Neuronal stem cell (in vitro differentiated cells): ENCODE results near the gene RBM18.

Experiments
- DNase-seq: peaks from one replicate; pipeline ENCODE4 v3.0.0-alpha.2; 2013; ENCODE audit warnings: low spot score
- H2AFZ ChIP-seq: one replicate; pipeline ENCODE4 v1.6.1; 2013; ENCODE audit warnings: mild to moderate bottlenecking, low read length, inconsistent platforms
- H2AK5ac ChIP-seq: 2 replicates; pipeline ENCODE4 v1.6.1; 2013; ENCODE audit warnings: low read depth, mild to moderate bottlenecking, inconsistent platforms, low read length, moderate library complexity, mixed read lengths
- H2BK120ac ChIP-seq: 2 replicates; pipeline ENCODE4 v1.6.1; 2013; ENCODE audit warnings: low read depth, mild to moderate bottlenecking, inconsistent platforms, low read length, moderate library complexity, mixed read lengths
- H2BK12ac ChIP-seq: one replicate; pipeline ENCODE4 v1.6.1; 2013; ENCODE audit warnings: low read length, inconsistent platforms
- H2BK15ac ChIP-seq: 2 replicates; pipeline ENCODE4 v1.6.1; 2013; ENCODE audit warnings: mild to moderate bottlenecking, low read length, inconsistent platforms, mixed read lengths
- H2BK5ac ChIP-seq: one replicate; pipeline ENCODE4 v1.6.1; 2013; ENCODE audit warnings: inconsistent platforms, mild to moderate bottlenecking, low read length, moderate library complexity
- H3K14ac ChIP-seq: one replicate; pipeline ENCODE4 v1.6.1; 2013; ENCODE audit warnings: low read length, inconsistent platforms
- H3K18ac ChIP-seq: 2 replicates; pipeline ENCODE4 v1.6.1; 2013; ENCODE audit warnings: low read length, inconsistent platforms
- H3K23ac ChIP-seq: 2 replicates; pipeline ENCODE4 v1.6.1; 2013; ENCODE audit warnings: low read depth, mild to moderate bottlenecking, mixed read lengths, low read length, inconsistent platforms; ENCODE audit not compliant: poor library complexity
- H3K27ac ChIP-seq: replicated peaks from 3 replicates; pipeline ENCODE4 v1.5.1; 2013; ENCODE audit warnings: low read length, inconsistent platforms
- H3K27me3 ChIP-seq, 3 experiments: 2 replicates each; pipeline ENCODE4 v1.6.1; 2013; ENCODE audit warnings: low read length in 3 of 3, mild to moderate bottlenecking in 2 of 3, inconsistent platforms in 1 of 3, low read depth in 1 of 3, mixed read lengths in 1 of 3, moderate library complexity in 1 of 3; ENCODE audit not compliant: control insufficient read depth in 3 of 3, insufficient read depth in 3 of 3
- H3K36me3 ChIP-seq, 2 donors: replicated peaks in 1 of 2; 2 replicates each; pipeline ENCODE4 v1.6.1; 2013; ENCODE audit warnings: low read length in 2 of 2; ENCODE audit not compliant: control insufficient read depth in 2 of 2, insufficient read depth in 2 of 2
- H3K4ac ChIP-seq: 2 replicates; pipeline ENCODE4 v1.6.1; 2013; ENCODE audit warnings: inconsistent platforms, mild to moderate bottlenecking, low read length, moderate library complexity
- H3K4me1 ChIP-seq, 2 donors: 1 replicate in 1 of 2; 2 replicates in 1 of 2; pipeline ENCODE4 v1.6.1; 2013; ENCODE audit warnings: low read length in 2 of 2, low read depth in 1 of 2; ENCODE audit not compliant: control insufficient read depth in 2 of 2, insufficient read depth in 1 of 2
- H3K4me2 ChIP-seq: one replicate; pipeline ENCODE4 v1.6.1; 2013; ENCODE audit warnings: mild to moderate bottlenecking, low read length, inconsistent platforms; ENCODE audit not compliant: insufficient read depth, poor library complexity, severe bottlenecking
- H3K4me3 ChIP-seq, 2 donors: 2 replicates each; pipeline ENCODE4 v1.5.1; 2013; ENCODE audit warnings: low read length in 2 of 2, mild to moderate bottlenecking in 2 of 2, inconsistent platforms in 1 of 2, moderate library complexity in 1 of 2
- H3K79me1 ChIP-seq: one replicate; pipeline ENCODE4 v1.6.1; 2013; ENCODE audit warnings: low read depth, mild to moderate bottlenecking, inconsistent platforms, low read length, moderate library complexity
- H3K9ac ChIP-seq: one replicate; pipeline ENCODE4 v1.6.1; 2013; ENCODE audit warnings: mild to moderate bottlenecking, low read depth, low read length, inconsistent platforms; ENCODE audit not compliant: poor library complexity
- H3K9me3 ChIP-seq, 2 donors: replicated peaks in 1 of 2; 2 replicates each; pipeline versions ENCODE3 to v1.6.1; 2013; ENCODE audit warnings: low read length in 2 of 2, mild to moderate bottlenecking in 2 of 2, inconsistent platforms in 1 of 2, low read depth in 1 of 2, mixed read lengths in 1 of 2, moderate library complexity in 1 of 2; ENCODE audit not compliant: control insufficient read depth in 2 of 2, insufficient read depth in 1 of 2
- H4K8ac ChIP-seq: one replicate; pipeline ENCODE4 v1.6.1; 2013; ENCODE audit warnings: low read depth, mild to moderate bottlenecking, inconsistent platforms, low read length, moderate library complexity
- H4K91ac ChIP-seq: one replicate; pipeline ENCODE4 v1.6.1; 2013; ENCODE audit warnings: low read length, low read depth, mild to moderate bottlenecking, inconsistent platforms; ENCODE audit not compliant: poor library complexity
- WGBS, 2 donors: extraction: QIAGEN DNeasy Blood & Tissue Kit; methylation state at CpG; one replicate each; pipeline ENCODE4 v1.1.7; 2013; ENCODE audit warnings: missing lambda C conversion rate in 2 of 2, mixed read lengths in 1 of 2; ENCODE audit not compliant: insufficient read length in 2 of 2, insufficient replicate concordance in 1 of 2; ENCODE audit errors: extremely low coverage in 2 of 2; 5-methylcytosine and 5-hydroxymethylcytosine counted together

The RBM18 gene

DNA sequence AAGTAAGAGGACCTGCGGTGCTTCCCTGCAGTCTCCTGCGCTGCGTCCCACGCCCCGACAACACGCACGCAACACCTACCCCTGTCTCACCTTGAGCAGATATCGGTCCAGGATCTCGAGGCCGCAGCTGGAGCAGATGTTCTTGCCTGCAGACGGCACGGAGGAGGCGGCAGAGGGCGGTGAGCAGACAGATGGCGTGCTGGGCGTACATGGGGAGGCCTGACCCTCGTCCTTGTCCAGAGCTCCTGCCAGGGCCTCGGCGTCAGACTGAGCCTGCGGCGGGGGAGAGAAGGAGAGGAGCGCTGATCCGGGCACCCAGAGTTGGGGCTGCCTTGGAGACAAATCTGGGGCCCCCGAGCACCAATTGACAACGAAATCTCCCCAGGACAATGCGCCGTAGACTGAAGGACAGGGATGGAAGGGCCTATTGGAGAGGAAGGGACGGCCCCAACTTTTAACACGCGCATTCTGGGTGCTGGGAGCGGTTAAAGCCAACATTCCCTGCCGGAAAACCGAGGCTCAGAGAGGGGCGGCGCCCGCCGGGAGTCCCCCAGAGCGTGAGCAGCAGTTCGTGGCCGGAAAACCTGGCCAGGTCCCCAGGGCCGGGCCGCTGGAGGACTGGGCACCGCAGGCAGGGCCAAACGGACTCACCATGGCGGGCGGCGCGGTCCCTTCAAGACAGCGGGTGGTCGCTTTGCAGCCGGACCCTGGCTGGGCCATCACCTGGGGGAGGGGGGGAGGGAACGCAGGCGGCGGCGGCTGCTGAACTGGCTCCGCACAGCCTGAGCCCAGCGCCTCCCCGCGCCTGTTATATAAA, 37.7 kb downstream of the RBM18 start:
- H4K91ac ChIP-seq: no peak overlapping the region
- peaks cover 56 to 98% (median 98%) of the 10 kb centered on the region in 3 experiments for H3K27me3 ChIP-seq
- no peak for DNase-seq
- H2BK120ac ChIP-seq: no peak overlapping the region
- no peak overlapping the region for H3K4me2 ChIP-seq
- peak overlapping the region; percentile 6 for H3K18ac ChIP-seq
- no peaks in the 10 kb centered on the region for H3K36me3 ChIP-seq
- H2BK12ac ChIP-seq: no peak overlapping the region
- H3K9me3 ChIP-seq: peaks cover 0 to 3% of the 10 kb centered on the region in 2 donors
- peak overlapping the region; percentile 67 for H3K23ac ChIP-seq
- H3K79me1 ChIP-seq: no peaks in the 10 kb centered on the region
- H4K8ac ChIP-seq: no peak overlapping the region
- no CpG with 5 or more reads among the region's 59 CpGs for WGBS, 2 donors
- H3K4me3 ChIP-seq: peak overlapping the region in 1 of 2 donors; percentile 17
- H3K4ac ChIP-seq: no peak overlapping the region
- peaks cover 5 to 11% of the 10 kb centered on the region in 2 donors for H3K4me1 ChIP-seq
- H2AFZ ChIP-seq: peak overlapping the region; percentile 42
- no peak overlapping the region for H3K27ac ChIP-seq
- no peak overlapping the region for H2BK5ac ChIP-seq
- no peak overlapping the region for H3K14ac ChIP-seq
- no peak overlapping the region for H3K9ac ChIP-seq
- no peak overlapping the region for H2BK15ac ChIP-seq
- no peak overlapping the region for H2AK5ac ChIP-seq

DNA sequence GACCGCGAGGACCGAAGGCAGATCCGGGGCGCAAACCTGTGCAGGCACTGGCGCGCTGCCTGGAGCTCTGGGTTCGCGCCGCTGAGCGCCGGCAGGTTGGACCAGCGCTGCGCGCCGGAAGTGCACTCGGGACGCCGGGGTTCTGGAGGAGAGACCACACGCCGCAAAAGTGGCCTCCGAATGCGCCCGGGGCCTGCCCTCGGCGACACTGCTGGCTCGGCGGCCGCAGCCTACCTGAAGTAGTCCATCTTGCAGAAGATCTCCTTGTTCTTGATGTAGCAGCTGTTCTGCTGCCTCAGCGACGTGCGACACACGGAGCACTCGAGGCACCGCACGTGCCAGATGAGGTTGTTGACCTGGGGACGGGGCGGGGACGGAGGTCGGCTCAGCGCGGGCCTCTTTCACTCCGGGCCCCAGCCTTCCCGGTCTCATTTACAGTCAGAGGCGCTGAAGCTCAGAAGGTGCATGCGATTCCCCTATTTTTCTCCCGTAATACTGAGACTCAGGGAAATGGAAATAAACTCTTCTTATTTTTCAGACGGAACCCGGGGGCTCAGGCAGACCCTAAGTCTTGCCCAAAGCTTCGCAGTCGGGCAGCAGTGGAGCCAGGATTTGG, 38.4 kb downstream of the RBM18 start:
- Histone ChIP-seq H2BK15ac (no peak overlapping the region), H3K27me3 (peaks cover 62 to 100% (median 98%) of the 10 kb centered on the region in 3 experiments), H2AK5ac (peak overlapping the region; percentile 54), H2BK120ac (no peak overlapping the region), H3K4me2 (no peak overlapping the region), H3K23ac (peak overlapping the region; percentile 7), H2AFZ (peak overlapping the region; percentile 69), H3K4ac (no peak overlapping the region), H3K9ac (no peak overlapping the region), H3K79me1 (no peaks in the 10 kb centered on the region), H4K91ac (no peak overlapping the region), H3K36me3 (no peaks in the 10 kb centered on the region), H3K27ac (no peak overlapping the region), H3K9me3 (peaks cover 0 to 3% of the 10 kb centered on the region in 2 donors), H2BK12ac (no peak overlapping the region), H2BK5ac (no peak overlapping the region), H3K4me3 (no peak overlapping the region), H3K14ac (no peak overlapping the region), H3K4me1 (peaks cover 7 to 11% of the 10 kb centered on the region in 2 donors), H3K18ac (peak overlapping the region; percentile 68), H4K8ac (no peak overlapping the region)
- no peak for DNase-seq
- no CpG with 5 or more reads among the region's 51 CpGs for WGBS, 2 donors

DNA sequence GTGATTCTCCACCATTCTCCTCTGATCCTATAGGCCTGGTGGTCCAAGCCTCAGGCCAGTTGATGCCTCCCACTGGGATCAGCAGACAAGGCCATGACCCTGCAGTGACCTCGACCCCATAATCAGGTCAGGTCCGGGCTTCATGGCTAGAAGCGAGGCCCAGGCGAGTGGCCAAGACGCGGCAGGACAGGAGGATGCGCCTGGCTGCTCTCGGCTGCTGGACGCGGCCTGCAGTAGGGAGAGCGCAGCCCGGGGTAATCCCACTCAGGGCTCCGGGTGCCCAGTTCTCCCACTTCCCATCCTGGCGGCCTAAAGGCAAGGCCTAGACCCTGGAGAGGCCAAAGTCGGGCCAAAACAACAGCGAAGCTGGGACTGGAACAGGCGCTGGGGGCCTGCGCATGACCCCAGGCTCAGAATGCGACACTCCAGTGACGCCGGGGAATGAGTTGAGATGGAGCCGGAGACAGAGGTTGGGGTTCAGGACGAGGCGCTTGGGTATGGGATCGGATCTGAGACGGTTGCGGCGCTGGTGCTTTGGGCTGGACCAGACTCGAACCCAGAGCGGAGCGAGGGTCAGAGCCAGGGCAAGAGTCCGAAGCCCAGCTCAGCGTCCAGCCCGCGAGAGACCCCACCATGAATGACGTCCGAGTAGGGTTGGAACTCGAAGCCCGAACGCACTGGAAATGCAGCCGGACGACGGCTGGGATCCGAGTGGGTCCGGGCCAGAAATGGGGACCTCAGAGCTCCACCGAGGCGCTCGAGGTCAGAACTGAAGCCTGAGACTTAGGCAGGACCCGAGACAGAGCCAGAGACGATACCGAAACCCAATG, 39.1 kb downstream of the RBM18 start:
- Histone ChIP-seq H3K36me3 (no peaks in the 10 kb centered on the region), H3K79me1 (no peaks in the 10 kb centered on the region), H2AK5ac (peak overlapping the region; percentile 54), H3K23ac (peak overlapping the region; percentile 17), H2AFZ (peak overlapping the region; percentile 69), H2BK15ac (no peak overlapping the region), H3K4me1 (peaks cover 7 to 11% of the 10 kb centered on the region in 2 donors), H3K4me2 (no peak overlapping the region), H3K27ac (no peak overlapping the region), H3K4me3 (no peak overlapping the region), H3K14ac (no peak overlapping the region), H3K18ac (peak overlapping the region; percentile 68), H2BK12ac (no peak overlapping the region), H3K9ac (no peak overlapping the region), H3K27me3 (peaks cover 68 to 100% (median 98%) of the 10 kb centered on the region in 3 experiments), H4K91ac (no peak overlapping the region), H3K9me3 (peaks cover 0 to 3% of the 10 kb centered on the region in 2 donors), H3K4ac (no peak overlapping the region), H2BK120ac (no peak overlapping the region), H4K8ac (no peak overlapping the region), H2BK5ac (no peak overlapping the region)
- no peak for DNase-seq
- no CpG with 5 or more reads among the region's 51 CpGs for WGBS, 2 donors
